ENCODE data around the gene POU6F2.

- TF ChIP-seq CTCF (conservative IDR thresholded peaks at IDR 0.05; ENCODE audit: low read length): no peak
- TF ChIP-seq EZH2phosphoT487 (IDR thresholded peaks at IDR 0.05; ENCODE audit: borderline replicate concordance): no peak
These were observed 49.8 kb downstream of the POU6F2 start for GRCh38 chr7:39027491-39027890.

Measured in Loucy (cell line).